GM12892 (cell line): Measurements from ENCODE around the gene SEC22C.

Source experiments
- POLR2A ChIP-seq: IDR thresholded peaks from 2 replicates; pipeline ENCODE4 v1.6.1; 2011; ENCODE audit warnings: low read depth, low read length, control low read depth
- POLR2AphosphoS5 ChIP-seq: IDR thresholded peaks from 2 replicates; pipeline ENCODE4 v1.6.1; 2011; ENCODE audit warnings: low read depth, low read length, control low read depth
- TAF1 ChIP-seq: IDR thresholded peaks from 2 replicates; pipeline ENCODE4 v1.6.1; 2011; ENCODE audit warnings: low read depth, mild to moderate bottlenecking, control low read depth, low read length, borderline replicate concordance

- TF ChIP-seq POLR2A, result no peak
- TF ChIP-seq POLR2AphosphoS5, result no peak
- TF ChIP-seq TAF1, result no peak
These were observed 50.3 kb downstream of the SEC22C start for GRCh38 chr3:42531470-42531869.
